DND-41 (cell line): Measurements from ENCODE around the gene CACNA2D3.

Source experiments
- EZH2 ChIP-seq: IDR thresholded peaks from 3 replicates; pipeline ENCODE4 v1.6.1; 2012; ENCODE audit warnings: borderline replicate concordance, low read depth, mild to moderate bottlenecking, moderate library complexity, low read length, inconsistent platforms; ENCODE audit not compliant: severe bottlenecking
- TF ChIP-seq, protein P1 (sequence below): IDR thresholded peaks from 2 replicates; pipeline ENCODE4 v1.5.1; 2012; ENCODE audit warnings: borderline replicate concordance, low read length, moderate library complexity, mild to moderate bottlenecking; ENCODE audit not compliant: poor library complexity, severe bottlenecking; ENCODE audit errors: extremely low read depth

DNA sequence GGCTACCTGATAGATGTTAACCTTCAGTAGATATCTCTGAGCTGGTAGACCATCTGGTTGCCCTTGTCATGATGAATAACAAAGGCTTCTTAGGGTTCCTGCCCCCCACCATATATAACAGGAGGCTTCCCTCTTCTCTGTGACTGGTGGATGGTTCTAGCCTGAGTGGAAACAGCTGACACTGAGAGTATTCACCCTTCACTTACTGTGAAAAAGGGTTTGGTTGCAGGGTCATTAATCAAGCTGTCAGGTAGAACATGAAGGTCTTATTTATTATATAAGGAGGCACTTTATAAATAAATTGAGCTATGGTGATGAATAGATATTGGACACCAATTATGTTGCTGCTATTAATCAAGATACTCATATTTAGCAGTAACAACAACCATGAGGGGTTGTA, 58.6 kb downstream of the CACNA2D3 start:
- TF ChIP-seq, protein P1, sequence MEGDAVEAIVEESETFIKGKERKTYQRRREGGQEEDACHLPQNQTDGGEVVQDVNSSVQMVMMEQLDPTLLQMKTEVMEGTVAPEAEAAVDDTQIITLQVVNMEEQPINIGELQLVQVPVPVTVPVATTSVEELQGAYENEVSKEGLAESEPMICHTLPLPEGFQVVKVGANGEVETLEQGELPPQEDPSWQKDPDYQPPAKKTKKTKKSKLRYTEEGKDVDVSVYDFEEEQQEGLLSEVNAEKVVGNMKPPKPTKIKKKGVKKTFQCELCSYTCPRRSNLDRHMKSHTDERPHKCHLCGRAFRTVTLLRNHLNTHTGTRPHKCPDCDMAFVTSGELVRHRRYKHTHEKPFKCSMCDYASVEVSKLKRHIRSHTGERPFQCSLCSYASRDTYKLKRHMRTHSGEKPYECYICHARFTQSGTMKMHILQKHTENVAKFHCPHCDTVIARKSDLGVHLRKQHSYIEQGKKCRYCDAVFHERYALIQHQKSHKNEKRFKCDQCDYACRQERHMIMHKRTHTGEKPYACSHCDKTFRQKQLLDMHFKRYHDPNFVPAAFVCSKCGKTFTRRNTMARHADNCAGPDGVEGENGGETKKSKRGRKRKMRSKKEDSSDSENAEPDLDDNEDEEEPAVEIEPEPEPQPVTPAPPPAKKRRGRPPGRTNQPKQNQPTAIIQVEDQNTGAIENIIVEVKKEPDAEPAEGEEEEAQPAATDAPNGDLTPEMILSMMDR, result no peak
- no peak for TF ChIP-seq EZH2
